ENCODE data around the gene FOXF1. TPM values are rescaled to one million over a fixed set of nuclear protein-coding genes. Genes with fewer than 3 reads are reported as not detected.

The FOXF1 gene
- total RNA-seq, 1 experiment from 2014 or later = not detected

DNA sequence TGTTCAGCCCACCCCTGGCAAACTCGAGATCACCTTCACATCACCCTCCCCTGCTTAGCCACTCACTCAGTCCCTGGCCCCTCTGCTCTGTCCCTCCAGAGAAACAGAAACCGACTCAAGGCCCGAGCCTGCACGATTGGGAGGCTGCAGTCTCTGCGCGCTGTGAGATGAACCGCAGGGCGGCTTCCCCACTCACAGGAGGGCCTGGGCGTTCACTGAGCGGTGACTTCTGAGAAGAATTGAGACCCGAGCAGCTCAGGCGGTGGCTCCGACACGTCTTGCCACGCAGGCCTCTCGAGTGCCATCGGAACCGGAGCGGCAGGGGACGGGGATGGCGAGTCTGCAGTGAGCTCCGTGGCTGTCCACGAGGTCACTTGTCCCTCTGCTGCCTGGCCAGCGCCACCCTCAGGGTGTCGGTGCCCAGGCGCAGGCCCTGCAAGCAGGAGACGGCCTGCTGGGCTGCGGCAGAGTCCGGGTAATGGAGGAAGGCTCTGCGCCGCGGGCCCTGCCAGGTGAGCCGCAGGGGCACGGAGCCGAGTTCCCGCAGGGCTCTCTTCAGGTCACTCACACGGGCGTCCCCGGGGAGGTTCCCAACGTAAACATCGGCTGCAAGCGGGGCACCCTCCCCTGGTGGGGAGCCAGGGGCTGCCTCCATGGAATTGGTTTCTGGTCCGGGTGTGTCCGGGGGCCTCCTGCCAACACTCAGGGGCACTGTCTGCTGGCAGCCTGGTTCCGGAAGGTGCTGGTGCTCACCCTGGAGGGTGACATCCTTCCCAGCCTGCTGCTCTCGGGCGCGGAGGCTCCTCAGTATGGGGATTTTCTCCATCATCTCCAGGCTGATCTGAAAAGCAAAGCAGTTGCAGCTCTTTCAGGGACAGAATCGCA, 21.6 kb downstream of the FOXF1 start:
- no peak for DNase-seq (ENCODE audit: low spot score)

DNA sequence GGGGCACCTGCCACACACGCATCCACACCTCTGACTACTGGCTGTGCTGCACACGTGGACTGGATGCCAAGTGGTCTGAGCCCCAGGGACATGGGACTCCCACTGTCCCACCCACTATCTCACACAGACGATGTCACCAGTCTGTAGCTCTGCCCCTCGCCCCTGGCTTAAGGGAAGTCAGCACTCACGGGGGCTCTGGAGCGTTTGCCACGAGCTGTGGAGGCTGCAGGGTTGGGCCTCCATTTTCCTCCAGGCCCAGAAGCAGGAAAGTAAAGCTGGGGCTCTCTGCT, 22.1 kb downstream of the FOXF1 start:
- no peak for DNase-seq (ENCODE audit: low spot score)

GRCh38 chr16:86533076-86533475, 22.7 kb downstream of the FOXF1 start:
- DNase-seq (ENCODE audit: low spot score) = no peak

DNA sequence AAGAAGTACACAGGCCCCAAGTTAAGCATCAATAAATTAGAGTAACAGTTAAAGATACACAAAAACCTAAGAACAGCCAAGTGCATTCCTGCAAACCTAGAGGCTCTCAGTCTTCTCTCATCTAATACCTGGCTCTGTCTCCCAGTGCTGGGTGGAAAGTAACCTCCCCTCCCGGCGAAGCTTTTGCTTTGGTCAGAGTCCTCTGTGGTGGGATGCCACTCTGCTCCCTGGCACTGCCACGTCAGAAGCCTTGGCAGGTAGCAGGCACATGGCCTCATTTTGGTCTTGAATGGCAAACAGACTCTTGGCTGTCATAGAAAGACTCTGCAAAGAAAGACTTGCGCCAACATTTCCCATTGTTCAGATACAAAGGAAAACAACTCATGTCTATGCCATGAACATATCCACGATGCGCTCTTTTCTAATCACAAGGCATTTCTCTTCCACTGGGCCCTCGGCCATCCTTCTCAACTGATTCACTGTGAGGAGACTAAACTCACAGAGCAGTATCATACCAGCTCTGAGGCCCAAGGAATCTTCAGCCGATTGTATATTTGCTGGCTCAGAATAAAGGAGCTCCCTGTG, 23.5 kb downstream of the FOXF1 start:
- DNase-seq (ENCODE audit: low spot score) = no peak

GRCh38 chr16:86534779-86535615, 24.7 kb downstream of the FOXF1 start:
- no peak for DNase-seq (ENCODE audit: low spot score)

DNA sequence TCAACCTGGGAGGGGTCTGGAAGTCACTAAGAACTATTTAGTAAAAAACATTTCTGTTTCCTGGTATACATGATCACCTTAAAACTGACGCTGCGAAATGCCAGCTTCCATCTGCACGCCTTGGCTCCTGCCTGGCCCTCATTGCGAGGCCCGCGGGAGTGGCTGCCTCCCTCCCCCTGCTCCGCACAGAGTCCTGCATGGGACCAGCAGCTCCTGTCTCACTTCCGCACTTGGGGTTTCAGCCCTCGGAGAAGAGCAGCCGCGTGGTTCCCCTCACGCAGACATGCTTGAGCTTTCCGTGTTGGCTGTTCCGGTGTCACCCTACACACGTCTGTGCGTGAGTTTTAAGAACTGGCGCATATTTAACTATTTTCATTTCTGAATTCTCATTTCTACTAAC, 26.3 kb downstream of the FOXF1 start:
- no peak for DNase-seq (ENCODE audit: low spot score)

DNA sequence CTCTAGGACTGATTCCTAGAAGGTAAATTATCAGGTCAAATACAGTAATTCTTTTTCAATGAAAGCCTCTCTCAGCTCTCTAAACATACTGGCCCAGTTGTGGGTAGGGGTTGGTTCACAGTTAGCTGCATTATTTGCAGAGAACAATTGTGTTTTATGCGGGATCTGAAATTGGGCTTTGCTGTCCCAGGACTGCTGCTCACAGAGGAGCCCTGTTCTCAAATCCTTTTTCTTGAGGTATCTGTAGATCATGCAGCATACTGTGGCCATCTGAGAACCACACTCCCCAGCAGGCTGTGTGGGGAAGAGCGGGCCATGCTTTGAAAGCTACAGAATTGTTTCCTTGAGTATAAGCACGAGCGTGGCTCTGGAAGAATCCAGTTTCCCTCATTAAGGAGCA, 27.2 kb downstream of the FOXF1 start:
- no peak for DNase-seq (ENCODE audit: low spot score)

- no peak for DNase-seq (ENCODE audit: low spot score)
These were observed 28.0 kb downstream of the FOXF1 start for GRCh38 chr16:86538196-86538780.

DNA sequence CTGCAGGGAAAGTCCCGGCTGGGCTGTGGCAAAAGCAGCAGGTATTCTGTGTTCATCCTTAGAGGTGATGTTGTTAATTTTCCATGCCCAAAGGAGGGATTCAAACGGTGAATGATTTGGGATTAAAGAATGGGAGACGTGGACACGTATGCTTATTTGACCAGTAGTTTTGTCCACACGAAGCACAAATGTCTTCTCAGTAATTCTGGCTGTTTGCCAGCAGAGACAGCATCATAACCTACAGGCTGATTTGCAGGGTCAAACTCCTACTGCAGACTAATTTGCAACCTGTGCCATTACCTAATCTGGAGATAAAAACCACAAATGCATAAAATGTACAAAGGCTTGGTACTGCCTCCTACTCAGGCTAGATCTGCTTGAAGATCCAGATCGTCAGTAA, 30.6 kb downstream of the FOXF1 start:
- no peak for DNase-seq (ENCODE audit: low spot score)

DNA sequence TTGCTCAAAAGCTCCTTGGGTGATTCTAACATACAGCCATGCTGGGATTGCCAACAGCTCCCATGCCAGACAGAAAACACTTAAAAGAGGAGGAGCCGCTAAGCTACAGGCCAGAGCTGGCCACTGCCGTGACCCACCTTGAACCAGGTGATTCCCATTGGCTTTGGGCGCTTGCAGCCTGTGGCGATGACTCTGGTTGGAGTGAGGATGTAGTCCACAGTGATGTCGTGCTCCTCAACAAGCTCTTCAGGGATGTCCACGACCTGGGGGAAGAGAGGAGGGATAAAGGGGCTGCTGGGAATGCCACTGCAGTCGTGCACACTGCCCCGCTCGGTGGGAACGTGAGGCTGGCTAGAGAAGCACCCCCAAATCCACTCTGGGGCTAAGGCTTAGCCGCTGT, 31.2 kb downstream of the FOXF1 start:
- DNase-seq (ENCODE audit: low spot score) = no peak

DNA sequence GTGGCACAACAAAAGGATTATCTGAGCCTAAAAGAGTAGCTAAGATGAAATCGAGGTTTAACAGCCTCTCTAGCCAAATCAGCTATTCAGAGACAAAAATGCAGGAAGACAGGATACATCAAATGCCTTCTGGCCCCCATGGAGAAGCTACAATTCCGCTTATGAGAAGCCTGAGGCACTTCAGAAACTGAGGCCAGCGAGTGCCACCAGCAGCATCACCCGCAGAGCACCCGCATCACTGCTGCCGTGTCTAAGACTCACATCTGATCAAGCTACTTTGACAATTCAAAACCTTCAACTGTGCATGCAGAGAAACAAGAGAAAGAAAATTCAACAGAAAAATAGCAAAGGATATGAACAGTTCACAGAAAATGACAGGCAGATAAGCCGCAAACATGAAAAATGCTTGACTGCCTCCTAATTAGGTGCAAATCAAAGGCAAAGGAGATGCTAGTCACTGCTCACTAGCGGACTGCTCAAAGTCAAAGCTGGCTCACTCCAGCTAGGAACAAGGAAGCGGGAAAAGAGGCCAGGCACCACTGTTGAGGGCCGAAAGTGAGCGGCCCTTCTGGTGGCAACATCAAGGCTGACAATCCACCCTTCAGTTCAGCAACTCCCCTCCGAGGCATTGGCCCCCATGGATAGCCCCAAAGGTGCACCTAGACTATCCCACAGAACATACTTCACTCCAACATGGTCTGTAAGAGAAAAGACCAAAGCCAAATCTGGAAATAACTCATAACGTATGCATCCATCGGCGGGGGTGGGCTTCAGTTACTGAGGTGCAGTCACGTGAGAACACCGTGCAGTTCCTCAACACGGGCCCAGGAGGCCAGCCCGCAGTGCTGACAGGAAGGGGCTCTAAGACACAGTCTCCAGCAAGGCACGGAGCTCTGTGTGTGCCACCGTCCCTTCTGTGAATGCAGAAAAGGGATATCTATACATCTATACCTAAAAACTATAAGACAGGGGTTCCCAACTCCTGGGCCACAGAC, 32.7 kb downstream of the FOXF1 start:
- DNase-seq (ENCODE audit: low spot score) = no peak

GRCh38 chr16:86545481-86545880, 35.2 kb downstream of the FOXF1 start:
- no peak for DNase-seq (ENCODE audit: low spot score)

- DNase-seq (ENCODE audit: low spot score) = no peak
These were observed 35.8 kb downstream of the FOXF1 start for GRCh38 chr16:86545954-86546637.

- no peak for DNase-seq (ENCODE audit: low spot score)
These were observed 36.3 kb downstream of the FOXF1 start for GRCh38 chr16:86546638-86547013.

- DNase-seq (ENCODE audit: low spot score) = no peak
These were observed 37.0 kb downstream of the FOXF1 start for GRCh38 chr16:86547286-86547685.

DNA sequence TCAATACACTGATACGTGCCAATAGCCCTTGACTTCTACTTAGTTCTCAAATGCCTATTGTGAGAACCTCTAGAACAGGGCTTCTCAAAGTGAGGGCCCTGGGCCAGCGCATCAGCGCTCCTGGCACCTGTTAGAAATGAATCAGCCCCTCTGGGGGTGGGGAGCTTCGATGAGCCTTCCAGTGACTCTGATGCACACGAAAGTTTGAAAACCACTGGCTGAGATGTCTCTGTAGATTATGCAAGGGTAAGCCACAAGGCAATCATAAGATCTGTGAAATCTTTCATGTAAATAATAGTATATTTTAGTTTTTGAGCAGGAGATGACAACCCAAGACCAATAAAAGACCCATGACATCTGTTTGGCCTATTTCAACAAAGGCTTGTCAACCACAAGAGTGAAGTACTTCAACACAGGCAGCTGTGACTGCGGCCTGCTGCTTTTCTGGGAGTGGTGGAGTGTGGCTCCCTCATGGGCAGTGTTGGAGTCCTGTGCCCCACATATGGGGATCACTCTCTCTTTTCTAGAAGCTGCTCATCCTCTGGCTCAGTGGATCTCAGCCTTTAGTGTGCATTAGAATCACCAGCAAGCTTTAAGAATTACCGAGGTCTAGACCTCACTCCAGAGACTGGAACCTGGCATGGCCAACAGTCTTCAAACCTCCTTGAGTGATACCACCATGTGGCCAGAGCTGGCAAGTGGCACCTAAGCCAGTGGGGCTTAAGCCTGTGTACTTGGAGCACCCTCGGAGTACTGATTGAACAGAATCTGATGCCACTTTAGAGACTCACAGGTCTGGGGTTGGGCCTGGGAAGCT, 39.0 kb downstream of the FOXF1 start:
- DNase-seq (ENCODE audit: low spot score) = no peak

- no peak for DNase-seq (ENCODE audit: low spot score)
These were observed 39.5 kb downstream of the FOXF1 start for GRCh38 chr16:86549893-86550190.

- DNase-seq (ENCODE audit: low spot score) = no peak
These were observed 40.0 kb downstream of the FOXF1 start for GRCh38 chr16:86550281-86550680.

DNA sequence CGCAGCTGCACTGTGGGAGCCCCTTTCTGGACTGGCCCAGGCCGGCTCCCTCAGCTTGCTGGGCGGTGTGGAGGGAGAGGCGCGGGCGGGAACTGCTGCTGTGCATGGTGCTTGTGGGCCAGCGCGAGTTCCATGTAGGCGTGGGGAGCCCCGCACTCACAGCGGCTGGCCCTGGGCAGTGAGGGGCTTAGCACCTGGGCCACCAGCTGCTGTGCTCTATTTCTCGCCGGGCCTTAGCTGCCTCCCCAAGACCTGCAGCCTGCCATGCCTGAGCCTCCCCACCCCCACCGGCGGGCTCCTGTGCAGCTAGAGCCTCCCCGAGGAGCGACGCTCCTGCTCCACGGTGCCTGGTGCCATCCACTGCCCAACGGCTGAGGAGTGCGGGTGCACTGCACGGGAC, 43.0 kb downstream of the FOXF1 start:
- DNase-seq (ENCODE audit: low spot score) = no peak

- DNase-seq (ENCODE audit: low spot score) = no peak
These were observed 44.2 kb downstream of the FOXF1 start for GRCh38 chr16:86554599-86554916.
